ENCODE results near the gene PCARE.

GRCh38 chr2:29063056-29063455, 11.3 kb downstream of the PCARE start:
- TF ChIP-seq, protein P1, sequence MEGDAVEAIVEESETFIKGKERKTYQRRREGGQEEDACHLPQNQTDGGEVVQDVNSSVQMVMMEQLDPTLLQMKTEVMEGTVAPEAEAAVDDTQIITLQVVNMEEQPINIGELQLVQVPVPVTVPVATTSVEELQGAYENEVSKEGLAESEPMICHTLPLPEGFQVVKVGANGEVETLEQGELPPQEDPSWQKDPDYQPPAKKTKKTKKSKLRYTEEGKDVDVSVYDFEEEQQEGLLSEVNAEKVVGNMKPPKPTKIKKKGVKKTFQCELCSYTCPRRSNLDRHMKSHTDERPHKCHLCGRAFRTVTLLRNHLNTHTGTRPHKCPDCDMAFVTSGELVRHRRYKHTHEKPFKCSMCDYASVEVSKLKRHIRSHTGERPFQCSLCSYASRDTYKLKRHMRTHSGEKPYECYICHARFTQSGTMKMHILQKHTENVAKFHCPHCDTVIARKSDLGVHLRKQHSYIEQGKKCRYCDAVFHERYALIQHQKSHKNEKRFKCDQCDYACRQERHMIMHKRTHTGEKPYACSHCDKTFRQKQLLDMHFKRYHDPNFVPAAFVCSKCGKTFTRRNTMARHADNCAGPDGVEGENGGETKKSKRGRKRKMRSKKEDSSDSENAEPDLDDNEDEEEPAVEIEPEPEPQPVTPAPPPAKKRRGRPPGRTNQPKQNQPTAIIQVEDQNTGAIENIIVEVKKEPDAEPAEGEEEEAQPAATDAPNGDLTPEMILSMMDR (IDR thresholded peaks at IDR 0.05), result no peak
- no peak for TF ChIP-seq POLR2AphosphoS5 (IDR thresholded peaks at IDR 0.05)
- TF ChIP-seq EP300 (IDR thresholded peaks at IDR 0.05), result no peak

All from sigmoid colon (tissue), 4 donors.